Measurements from ENCODE around the gene TRIM40. TPM values are rescaled to one million over a fixed set of nuclear protein-coding genes. Genes with fewer than 3 reads are reported as not detected.

The TRIM40 gene
- total RNA-seq, 1 donor from 2014 or later: not detected

GRCh38 chr6:30130179-30130679, 5.7 kb upstream of the TRIM40 start:
- Mint-ChIP-seq H3K27ac (ENCODE audit: unreplicated experiment) (no peak overlapping the region), H3K36me3 (ENCODE audit: low read depth, unreplicated experiment) (no peaks in the 10 kb centered on the region), H3K9me3 (ENCODE audit: unreplicated experiment) (no peaks in the 10 kb centered on the region), H3K27me3 (ENCODE audit: low read depth, unreplicated experiment) (peaks cover 72% of the 10 kb centered on the region), H3K4me1 (ENCODE audit: low read depth, unreplicated experiment) (no peaks in the 10 kb centered on the region), H3K4me3 (ENCODE audit: unreplicated experiment) (no peak overlapping the region)
- Histone ChIP-seq H2AFZ (ENCODE audit: low read depth, low read length) (no peak overlapping the region), H3K4me1 (ENCODE audit: insufficient read depth, low read length) (no peaks in the 10 kb centered on the region), H3K9me3 (ENCODE audit: insufficient read depth, low read depth, low read length) (no peaks in the 10 kb centered on the region), H3K27me3 (ENCODE audit: insufficient read depth, low read length) (peaks cover 72% of the 10 kb centered on the region), H4K20me1 (ENCODE audit: insufficient read depth, low read length) (no peaks in the 10 kb centered on the region), H3K9ac (ENCODE audit: low read length) (no peak overlapping the region), H3K79me2 (ENCODE audit: insufficient read depth, low read length) (no peaks in the 10 kb centered on the region), H3K27ac (ENCODE audit: low read depth, low read length) (no peak overlapping the region), H3K36me3 (ENCODE audit: insufficient read depth, low read length) (no peaks in the 10 kb centered on the region), H3K4me2 (ENCODE audit: low read length) (no peak overlapping the region), H3K4me3 (ENCODE audit: insufficient read depth, low read depth, low read length) (no peak overlapping the region)
- no peak for FAIRE-seq
- TF ChIP-seq CTCF (IDR thresholded peaks at IDR 0.05; ENCODE audit: insufficient read depth, low read depth, low read length): no peak
- no peak for TF ChIP-seq EZH2 (IDR thresholded peaks at IDR 0.05; ENCODE audit: insufficient read depth, low read length)
- no peak for DNase-seq (ENCODE audit: low read depth)

GRCh38 chr6:30130887-30131862, 4.8 kb upstream of the TRIM40 start:
- Histone ChIP-seq H3K4me3 (ENCODE audit: insufficient read depth, low read depth, low read length) (no peak overlapping the region), H3K36me3 (ENCODE audit: insufficient read depth, low read length) (no peaks in the 10 kb centered on the region), H3K9me3 (ENCODE audit: insufficient read depth, low read depth, low read length) (no peaks in the 10 kb centered on the region), H3K27me3 (ENCODE audit: insufficient read depth, low read length) (peaks cover 63% of the 10 kb centered on the region), H3K27ac (ENCODE audit: low read depth, low read length) (no peak overlapping the region), H2AFZ (ENCODE audit: low read depth, low read length) (no peak overlapping the region), H3K4me2 (ENCODE audit: low read length) (no peak overlapping the region), H3K9ac (ENCODE audit: low read length) (no peak overlapping the region), H3K79me2 (ENCODE audit: insufficient read depth, low read length) (no peaks in the 10 kb centered on the region), H4K20me1 (ENCODE audit: insufficient read depth, low read length) (no peaks in the 10 kb centered on the region), H3K4me1 (ENCODE audit: insufficient read depth, low read length) (no peaks in the 10 kb centered on the region)
- peak; percentile 28 for TF ChIP-seq EZH2 (IDR thresholded peaks at IDR 0.05; ENCODE audit: insufficient read depth, low read length)
- TF ChIP-seq CTCF (IDR thresholded peaks at IDR 0.05; ENCODE audit: insufficient read depth, low read depth, low read length): peak; percentile 99
- FAIRE-seq (peak; percentile 5), DNase-seq (ENCODE audit: low read depth) (peak; percentile 72)
- H3K9me3 Mint-ChIP-seq (ENCODE audit: unreplicated experiment): no peaks in the 10 kb centered on the region
- H3K27ac Mint-ChIP-seq (ENCODE audit: unreplicated experiment): no peak overlapping the region
- H3K27me3 Mint-ChIP-seq (ENCODE audit: low read depth, unreplicated experiment): peaks cover 71% of the 10 kb centered on the region
- no peaks in the 10 kb centered on the region for H3K4me1 Mint-ChIP-seq (ENCODE audit: low read depth, unreplicated experiment)
- no peaks in the 10 kb centered on the region for H3K36me3 Mint-ChIP-seq (ENCODE audit: low read depth, unreplicated experiment)
- H3K4me3 Mint-ChIP-seq (ENCODE audit: unreplicated experiment): no peak overlapping the region

Measured in astrocyte (in vitro differentiated cells and primary cell).